BE2C (cell line): Measurements from ENCODE around the gene KRT81.

Source experiments
- DNase-seq: peaks from one replicate; pipeline ENCODE4 v3.0.0-alpha.2; 2020
- H3K27me3 ChIP-seq: fragments of 250-450 bp; sonication (Bioruptor Pico); 2 replicates; pipeline ENCODE4 v1.5.1; 2020; ENCODE audit warnings: mild to moderate bottlenecking
- H3K36me3 ChIP-seq: fragments of 250-450 bp; sonication (Bioruptor Pico); 2 replicates; pipeline ENCODE4 v1.5.1; 2020; ENCODE audit warnings: mild to moderate bottlenecking
- H3K4me1 ChIP-seq: fragments of 250-450 bp; sonication (Bioruptor Pico); 2 replicates; pipeline ENCODE4 v1.5.1; 2020
- H3K4me3 ChIP-seq: 2 replicates; pipeline ENCODE4 v1.5.1; 2011; ENCODE audit warnings: low read depth, low read length
- H3K9me3 ChIP-seq: fragments of 250-450 bp; sonication (Bioruptor Pico); 2 replicates; pipeline ENCODE4 v1.5.1; 2020
- CTCF ChIP-seq: IDR thresholded peaks from 2 replicates; pipeline ENCODE4 v1.5.1; 2012; ENCODE audit warnings: mild to moderate bottlenecking, low read depth, low read length

KRT81 gene

GRCh38 chr12:52327052-52327829 is 35.9 kb upstream of the KRT81 start:
- Histone ChIP-seq H3K4me1 (no peaks in the 10 kb centered on the region), H3K9me3 (no peaks in the 10 kb centered on the region), H3K27me3 (peaks cover 20% of the 10 kb centered on the region), H3K36me3 (no peaks in the 10 kb centered on the region), H3K4me3 (no peak overlapping the region)
- DNase-seq, result peak; percentile 85
- TF ChIP-seq CTCF, result peak; percentile 100

GRCh38 chr12:52324153-52324444 is 32.8 kb upstream of the KRT81 start:
- Histone ChIP-seq H3K36me3 (no peaks in the 10 kb centered on the region), H3K9me3 (no peaks in the 10 kb centered on the region), H3K4me1 (no peaks in the 10 kb centered on the region), H3K4me3 (no peak overlapping the region), H3K27me3 (peaks cover 42% of the 10 kb centered on the region)
- TF ChIP-seq CTCF, result no peak
- no peak for DNase-seq

DNA sequence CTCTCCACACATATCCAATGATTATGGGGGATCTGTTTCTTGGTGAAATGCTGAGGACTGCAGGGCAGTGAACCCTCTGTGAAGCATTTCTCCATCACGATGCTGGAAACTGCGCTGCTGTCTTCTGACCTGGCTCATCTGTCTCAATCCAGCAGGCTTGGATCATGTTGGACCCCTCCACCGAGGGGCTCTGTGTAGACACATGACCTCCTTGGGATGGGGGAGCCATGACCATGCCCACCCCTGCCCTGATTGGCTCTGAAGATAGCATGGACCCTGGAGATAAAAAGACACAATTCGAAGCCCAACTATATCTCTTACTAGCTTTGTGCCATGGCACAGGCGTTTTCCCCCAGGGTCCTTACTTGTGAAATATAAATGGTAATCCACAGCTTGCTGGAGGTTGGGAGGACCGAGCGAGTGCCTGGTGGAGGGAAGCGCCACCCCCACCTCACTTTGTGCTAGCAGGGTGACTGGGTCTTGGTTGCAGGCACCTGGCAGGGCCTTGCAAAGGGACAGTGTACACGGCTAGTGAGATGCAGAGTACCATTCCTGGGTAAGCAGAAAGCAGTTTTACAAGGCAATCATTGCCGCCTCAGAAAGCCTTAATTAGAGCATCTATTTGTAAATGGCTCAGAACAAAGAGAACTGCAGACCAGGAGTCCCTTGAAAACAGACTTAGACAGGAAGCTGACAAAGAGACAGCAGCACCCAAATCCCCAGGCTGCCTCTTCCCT is 32.2 kb upstream of the KRT81 start:
- no peak for DNase-seq
- H3K9me3 ChIP-seq, result no peaks in the 10 kb centered on the region
- no peak overlapping the region for H3K4me3 ChIP-seq
- H3K36me3 ChIP-seq, result no peaks in the 10 kb centered on the region
- no peak for TF ChIP-seq CTCF
- no peaks in the 10 kb centered on the region for H3K4me1 ChIP-seq
- peaks cover 44% of the 10 kb centered on the region for H3K27me3 ChIP-seq

DNA sequence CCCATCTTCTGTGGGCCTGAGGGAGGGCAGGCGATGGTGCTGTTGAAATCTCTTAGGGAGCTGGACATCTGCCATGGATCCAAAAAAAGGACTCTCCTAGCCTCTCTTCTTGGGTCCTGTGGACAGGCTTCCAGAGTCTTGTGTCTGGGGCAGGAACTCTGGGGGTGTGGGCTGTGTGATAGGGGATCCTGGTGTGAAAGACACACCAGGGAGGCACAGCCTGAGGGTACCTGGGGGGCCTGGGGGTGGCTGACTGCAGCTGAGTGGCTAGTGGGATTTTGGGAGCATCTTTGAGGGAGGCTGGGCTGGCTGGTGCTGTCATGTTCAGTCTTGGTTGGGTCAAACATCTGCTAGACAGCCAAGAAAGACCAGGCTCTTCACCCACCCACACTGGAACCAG is 31.7 kb upstream of the KRT81 start:
- Histone ChIP-seq H3K27me3 (peaks cover 44% of the 10 kb centered on the region), H3K4me1 (no peaks in the 10 kb centered on the region)
- no peak for TF ChIP-seq CTCF

DNA sequence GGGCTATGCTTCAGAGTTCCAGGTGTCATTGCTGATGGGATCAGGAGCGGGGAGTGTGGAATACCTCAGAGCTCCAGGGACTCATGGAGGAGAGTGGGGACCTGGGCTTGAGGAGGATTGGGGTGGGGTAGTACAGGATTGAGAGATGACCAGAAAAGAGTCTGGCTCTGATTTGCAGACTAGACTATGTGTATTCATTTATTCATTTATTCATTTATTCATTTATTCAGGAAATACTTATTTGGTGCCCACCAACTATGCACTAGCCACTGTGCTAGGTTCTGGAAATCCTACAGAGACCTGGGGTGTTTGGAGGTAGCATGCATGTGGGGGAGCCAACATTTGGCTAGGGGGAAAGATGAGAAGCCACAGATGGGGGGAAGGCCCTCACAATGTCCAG is 30.7 kb upstream of the KRT81 start:
- Histone ChIP-seq H3K4me1 (no peaks in the 10 kb centered on the region), H3K9me3 (no peaks in the 10 kb centered on the region), H3K36me3 (no peaks in the 10 kb centered on the region), H3K27me3 (peaks cover 44% of the 10 kb centered on the region), H3K4me3 (no peak overlapping the region)
- no peak for DNase-seq
- no peak for TF ChIP-seq CTCF

More for the DNA sequence above, 31.7 kb upstream of the KRT81 start:
- H3K4me3 ChIP-seq, result no peak overlapping the region
- no peaks in the 10 kb centered on the region for H3K36me3 ChIP-seq
- DNase-seq, result no peak
- no peaks in the 10 kb centered on the region for H3K9me3 ChIP-seq

DNA sequence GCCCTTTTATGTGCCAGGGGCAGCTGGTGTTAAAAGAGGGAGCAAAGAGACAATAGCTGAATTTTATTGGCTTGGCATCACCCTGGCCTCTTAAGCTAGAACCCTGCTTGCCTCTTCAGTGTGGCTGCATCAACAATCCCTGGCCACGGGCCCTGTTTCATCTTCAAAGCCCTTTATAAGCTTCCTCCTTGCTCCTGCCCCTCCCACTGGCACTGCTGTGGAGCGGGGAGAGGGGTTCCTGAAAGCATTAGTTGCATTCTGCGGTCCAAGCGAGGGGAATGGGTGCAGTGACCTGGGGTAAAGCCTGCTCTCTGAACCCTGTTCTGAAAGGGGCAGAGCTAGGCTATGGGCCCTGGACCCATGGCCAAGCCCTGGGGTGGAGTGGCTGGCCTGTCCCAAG is 30.1 kb upstream of the KRT81 start:
- H3K9me3 ChIP-seq, result no peaks in the 10 kb centered on the region

More for the DNA sequence above, 30.1 kb upstream of the KRT81 start:
- H3K27me3 ChIP-seq, result peaks cover 44% of the 10 kb centered on the region
- no peaks in the 10 kb centered on the region for H3K4me1 ChIP-seq
- no peak for TF ChIP-seq CTCF
- H3K36me3 ChIP-seq, result no peaks in the 10 kb centered on the region
- DNase-seq, result no peak
- no peak overlapping the region for H3K4me3 ChIP-seq
